Measurements from ENCODE around the gene LRIT2. TPM values are rescaled to one million over a fixed set of nuclear protein-coding genes. Genes with fewer than 3 reads are reported as not detected.

Gene LRIT2
- total and polyA plus RNA-seq, 2 experiments from 2014 or later: not detected

GRCh38 chr10:84196083-84196482 is 29.3 kb downstream of the LRIT2 start:
- H3K9me3 ChIP-seq (ENCODE audit: low read depth): no peaks in the 10 kb centered on the region
- no peaks in the 10 kb centered on the region for H3K79me2 ChIP-seq (ENCODE audit: insufficient read depth)
- no peaks in the 10 kb centered on the region for H3K4me1 ChIP-seq (ENCODE audit: insufficient read depth)
- no peak overlapping the region for H3K9ac ChIP-seq
- H3F3A ChIP-seq (ENCODE audit: insufficient read depth): no peaks in the 10 kb centered on the region
- no peaks in the 10 kb centered on the region for H3K36me3 ChIP-seq (ENCODE audit: low read depth)
- H3K27ac ChIP-seq: no peak overlapping the region
- DNase-seq: no peak
- no peak overlapping the region for H2AFZ ChIP-seq
- no peaks in the 10 kb centered on the region for H4K20me1 ChIP-seq (ENCODE audit: insufficient read depth)
- in situ Hi-C loops (cut with MboI): no loop called here
- no peak overlapping the region for H3K4me3 ChIP-seq
- H3K4me2 ChIP-seq (ENCODE audit: unreplicated experiment): no peak overlapping the region
- TF ChIP-seq EZH2 (IDR thresholded peaks at IDR 0.05; ENCODE audit: insufficient read depth, poor library complexity, severe bottlenecking) (no peak), EZH2phosphoT487 (IDR thresholded peaks at IDR 0.05; ENCODE audit: insufficient read depth, low read depth) (no peak)
- WGBS, 2 experiments (ENCODE audit: low coverage in 1 of 2, low lambda C conversion rate in 2 of 2, missing lambda C conversion rate in 2 of 2): 2 to 6% methylated on average over 4 of the region's 4 CpGs
- peaks cover 53% of the 10 kb centered on the region for H3K27me3 ChIP-seq (replicated peaks; ENCODE audit: insufficient read depth)
- no peaks in the 10 kb centered on the region for H3K9me2 ChIP-seq (ENCODE audit: insufficient read depth)

- TF ChIP-seq EZH2phosphoT487 (IDR thresholded peaks at IDR 0.05; ENCODE audit: insufficient read depth, low read depth): no peak
- TF ChIP-seq EZH2 (IDR thresholded peaks at IDR 0.05; ENCODE audit: insufficient read depth, poor library complexity, severe bottlenecking): no peak
- H3K4me1 ChIP-seq (ENCODE audit: insufficient read depth): no peaks in the 10 kb centered on the region
- in situ Hi-C loops (cut with MboI): no loop called here
- H3K4me3 ChIP-seq: no peak overlapping the region; the same call in 1 of the 2 replicates
- no peaks in the 10 kb centered on the region for H3K9me2 ChIP-seq (ENCODE audit: insufficient read depth)
- 9 to 12% methylated on average over 35 to 37 of the region's 43 CpGs for WGBS, 2 experiments (ENCODE audit: low coverage in 1 of 2, low lambda C conversion rate in 2 of 2, missing lambda C conversion rate in 2 of 2)
- H4K20me1 ChIP-seq (ENCODE audit: insufficient read depth): no peaks in the 10 kb centered on the region
- no peak overlapping the region for H3K4me2 ChIP-seq (ENCODE audit: unreplicated experiment)
- H3K36me3 ChIP-seq (ENCODE audit: low read depth): no peaks in the 10 kb centered on the region
- H3F3A ChIP-seq (ENCODE audit: insufficient read depth): no peaks in the 10 kb centered on the region
- DNase-seq: no peak
- no peak overlapping the region for H3K9ac ChIP-seq
- no peak overlapping the region for H2AFZ ChIP-seq
- no peaks in the 10 kb centered on the region for H3K9me3 ChIP-seq (ENCODE audit: low read depth)
- H3K79me2 ChIP-seq (ENCODE audit: insufficient read depth): no peaks in the 10 kb centered on the region
- H3K27me3 ChIP-seq (replicated peaks; ENCODE audit: insufficient read depth): peaks cover 53% of the 10 kb centered on the region
- no peak overlapping the region for H3K27ac ChIP-seq
Observed at GRCh38 chr10:84195044-84195830, 30.1 kb downstream of the LRIT2 start.

GRCh38 chr10:84194424-84195043 is 30.8 kb downstream of the LRIT2 start, which contains the start of gene CDHR1:
TSS of gene CDHR1 (plus strand) at chr10:84194537. CDS start at chr10:84194761, 224 bp downstream.
- no peaks in the 10 kb centered on the region for H3K9me2 ChIP-seq (ENCODE audit: insufficient read depth)
- H2AFZ ChIP-seq: peak within 1 kb of the TSS; percentile 23; the same call in 1 of the 2 replicates
- H3K9me3 ChIP-seq (ENCODE audit: low read depth): no peaks in the 10 kb centered on the region
- H3K4me1 ChIP-seq (ENCODE audit: insufficient read depth): no peaks in the 10 kb centered on the region
- no peak within 1 kb of the TSS for H3K9ac ChIP-seq
- no peak for TF ChIP-seq EZH2phosphoT487 (IDR thresholded peaks at IDR 0.05; ENCODE audit: insufficient read depth, low read depth)
- TF ChIP-seq EZH2 (IDR thresholded peaks at IDR 0.05; ENCODE audit: insufficient read depth, poor library complexity, severe bottlenecking): peak; percentile 34
- peak; percentile 50 for DNase-seq
- no peaks in the 10 kb centered on the region for H3K79me2 ChIP-seq (ENCODE audit: insufficient read depth)
- no peaks in the 10 kb centered on the region for H3F3A ChIP-seq (ENCODE audit: insufficient read depth)
- peak within 1 kb of the TSS; percentile 41 for H3K4me3 ChIP-seq
- no peaks in the 10 kb centered on the region for H3K36me3 ChIP-seq (ENCODE audit: low read depth)
- H3K4me2 ChIP-seq (ENCODE audit: unreplicated experiment): peak within 1 kb of the TSS; percentile 32
- in situ Hi-C loops (cut with MboI): no loop called here
- no peaks in the 10 kb centered on the region for H4K20me1 ChIP-seq (ENCODE audit: insufficient read depth)
- H3K27me3 ChIP-seq (replicated peaks; ENCODE audit: insufficient read depth): peaks cover 53% of the 10 kb centered on the region
- no peak within 1 kb of the TSS for H3K27ac ChIP-seq
- 2% methylated on average over 34 to 56 of the region's 61 CpGs for WGBS, 2 experiments (ENCODE audit: low coverage in 1 of 2, low lambda C conversion rate in 2 of 2, missing lambda C conversion rate in 2 of 2)

- DNase-seq: no peak
Observed at GRCh38 chr10:84193846-84194423, 31.4 kb downstream of the LRIT2 start.

More at GRCh38 chr10:84193846-84194423, 31.4 kb downstream of the LRIT2 start:
- Histone ChIP-seq H3K36me3 (ENCODE audit: low read depth) (no peaks in the 10 kb centered on the region), H3K4me2 (ENCODE audit: unreplicated experiment) (peak overlapping the region; percentile 32), H3K9ac (no peak overlapping the region), H3K4me1 (ENCODE audit: insufficient read depth) (no peaks in the 10 kb centered on the region), H3K27me3 (replicated peaks; ENCODE audit: insufficient read depth) (peaks cover 53% of the 10 kb centered on the region), H4K20me1 (ENCODE audit: insufficient read depth) (no peaks in the 10 kb centered on the region), H3F3A (ENCODE audit: insufficient read depth) (no peaks in the 10 kb centered on the region), H3K79me2 (ENCODE audit: insufficient read depth) (no peaks in the 10 kb centered on the region), H3K27ac (no peak overlapping the region), H2AFZ (peak overlapping the region; percentile 23; the same call in 1 of the 2 replicates), H3K9me2 (ENCODE audit: insufficient read depth) (no peaks in the 10 kb centered on the region), H3K9me3 (ENCODE audit: low read depth) (no peaks in the 10 kb centered on the region), H3K4me3 (peak overlapping the region; percentile 41)
- in situ Hi-C loops (cut with MboI): no loop called here
- TF ChIP-seq EZH2 (IDR thresholded peaks at IDR 0.05; ENCODE audit: insufficient read depth, poor library complexity, severe bottlenecking) (no peak), EZH2phosphoT487 (IDR thresholded peaks at IDR 0.05; ENCODE audit: insufficient read depth, low read depth) (no peak)
- 7 to 9% methylated on average over 5 of the region's 5 CpGs for WGBS, 2 experiments (ENCODE audit: low coverage in 1 of 2, low lambda C conversion rate in 2 of 2, missing lambda C conversion rate in 2 of 2)

All from GM23248 (cell line).